ENCODE data around the gene CD74. TPM values are rescaled to one million over a fixed set of nuclear protein-coding genes. Genes with fewer than 3 reads are reported as not detected.
A peak's percentile ranks its signal among the peaks of the same experiment; 100 is the strongest.

Gene CD74
- total RNA-seq (1,000 to 10,000 TPM in 1 of 10 donors, 100 to 1,000 TPM in 9; 120 to 2,270 (median 303) TPM), polyA plus RNA-seq (100 to 1,000 TPM; 211 to 298 TPM)
- long read RNA-seq, donor 1, transcript CD74-201 (9 exons, 981 nt), result minor isoform, 35 of 193 reads
- long read RNA-seq, donor 1, transcript CD74-202 (8 exons, 1,449 nt), result major isoform, 141 of 193 reads
- long read RNA-seq, donor 1, partial matches to known transcripts, result 6 of 193 reads
- long read RNA-seq, donor 1, other reads (novel, unspliced or antisense), result 11 of 193 reads
- long read RNA-seq, donor 2, transcript CD74-201 (9 exons, 981 nt), result minor isoform, 26 of 212 reads
- long read RNA-seq, donor 2, transcript CD74-202 (8 exons, 1,449 nt), result major isoform, 155 of 212 reads
- long read RNA-seq, donor 2, partial matches to known transcripts, result 18 of 212 reads
- long read RNA-seq, donor 2, other reads (novel, unspliced or antisense), result 13 of 212 reads
- long read RNA-seq, donor 3, transcript CD74-201 (9 exons, 981 nt), result minor isoform, 18 of 109 reads
- long read RNA-seq, donor 3, transcript CD74-202 (8 exons, 1,449 nt), result major isoform, 89 of 109 reads
- long read RNA-seq, donor 3, partial matches to known transcripts, result 2 of 109 reads
- long read RNA-seq, donor 3, other reads (novel, unspliced or antisense), result 0 of 109 reads

- H3K27me3 ChIP-seq, result no peaks in the 10 kb centered on the region
- intact Hi-C loops (cut with DNase I), result no loop called here
- H3K4me1 ChIP-seq, result peaks cover 3 to 60% (median 33%) of the 10 kb centered on the region in 9 donors
- peak; percentile 73 to 86 (median 79) for ATAC-seq
- TF ChIP-seq CTCF (IDR thresholded peaks at IDR 0.05), result peak in 2 of 9 donors; percentile 17 to 24
- WGBS, 2 donors, result 19 to 20% methylated on average over 20 of the region's 20 CpGs
- peak within 1 kb of the TSS; percentile 8 to 78 (median 60) for H3K4me3 ChIP-seq
- H3K36me3 ChIP-seq, result peaks cover 0 to 21% (median 0%) of the 10 kb centered on the region in 9 donors
- peak; percentile 71 to 91 for DNase-seq
- H3K27ac ChIP-seq, result peak within 1 kb of the TSS; percentile 74 to 97 (median 89)
- H3K9me3 ChIP-seq, result no peaks in the 10 kb centered on the region
Observed at GRCh38 chr5:150412319-150413175, at the start of gene CD74. Gene CD74 (minus strand): TSS chr5:150412910. CDS start chr5:150412749, 161 bp downstream.

GRCh38 chr5:150461231-150461630 is 48.5 kb upstream of the CD74 start:
- intact Hi-C loops (cut with DNase I), result loop anchor here in 6 of 10 donors (5.0 to 10.0 kb wide), 6 partner anchors 64 to 386 kb away; partner anchors contain the start of gene IRGM (in 1 of the 6)
- H3K9me3 ChIP-seq, result no peaks in the 10 kb centered on the region

DNA sequence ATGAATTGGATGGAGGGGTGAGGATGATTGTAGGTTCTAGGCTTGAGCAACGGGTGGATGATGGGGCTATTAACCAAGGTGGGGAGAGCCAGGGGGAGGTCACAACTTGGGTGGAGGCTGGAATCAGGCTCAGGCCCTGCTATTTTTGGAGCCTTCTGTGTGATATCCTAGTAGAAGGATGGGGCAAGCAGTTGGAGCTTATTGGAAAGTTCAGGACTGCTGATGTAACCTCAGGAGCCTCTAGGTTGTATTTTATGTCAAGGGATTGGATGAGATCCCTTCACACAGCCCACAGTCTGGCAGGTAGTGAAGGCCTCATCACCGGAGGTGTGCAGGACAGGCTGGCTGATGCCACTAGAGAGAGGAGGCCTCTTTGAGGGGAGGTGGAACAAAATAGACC is 48.1 kb upstream of the CD74 start:
- WGBS, 2 donors, result 53 to 69% methylated on average over 2 of the region's 2 CpGs
- no peaks in the 10 kb centered on the region for H3K9me3 ChIP-seq
- peaks cover 0 to 48% (median 30%) of the 10 kb centered on the region in 9 donors for H3K4me1 ChIP-seq
- peak overlapping the region in 3 of 10 donors; percentile 21 to 50 (median 46) for H3K27ac ChIP-seq
- no peaks in the 10 kb centered on the region for H3K27me3 ChIP-seq
- DNase-seq (no peak), ATAC-seq (no peak)
- no peaks in the 10 kb centered on the region for H3K36me3 ChIP-seq
- H3K4me3 ChIP-seq, result no peak overlapping the region
- TF ChIP-seq CTCF (IDR thresholded peaks at IDR 0.05), result no peak
- intact Hi-C loops (cut with DNase I), result loop anchor here in 6 of 10 donors (5.0 to 10.0 kb wide), 6 partner anchors 64 to 387 kb away; partner anchors contain the start of gene IRGM (in 1 of the 6)

More at GRCh38 chr5:150461231-150461630, 48.5 kb upstream of the CD74 start:
- Histone ChIP-seq H3K27ac (peak overlapping the region in 3 of 10 donors; percentile 21 to 50 (median 46)), H3K36me3 (no peaks in the 10 kb centered on the region), H3K4me1 (peaks cover 0 to 52% (median 33%) of the 10 kb centered on the region in 9 donors), H3K27me3 (no peaks in the 10 kb centered on the region), H3K4me3 (no peak overlapping the region)
- DNase-seq (no peak), ATAC-seq (no peak)
- TF ChIP-seq CTCF (IDR thresholded peaks at IDR 0.05), result no peak
- WGBS, 2 donors, result 59 to 63% methylated on average over 2 of the region's 2 CpGs
